ENCODE data around the gene DKKL1.
A peak's percentile ranks its signal among the peaks of the same experiment; 100 is the strongest.
"Not testable (repeated sequence)": the region's sequence is repeated elsewhere in the genome, so short reads cannot be mapped to it uniquely, and the experiment has no call there.

The DKKL1 gene

GRCh38 chr19:49362048-49362928, 1.4 kb upstream of the DKKL1 start, which contains the start of gene TEAD2:
Gene TEAD2, minus strand, starts transcription at chr19:49362416. Its CDS starts 2,341 bp downstream, at chr19:49360075.
- DNase-seq (ENCODE audit: low read depth): no peak

- DNase-seq (ENCODE audit: low read depth): no peak
These were observed 779 bp upstream of the DKKL1 start for GRCh38 chr19:49362929-49363267.

GRCh38 chr19:49364083-49364737, 533 bp downstream of the DKKL1 start:
- no peak for DNase-seq (ENCODE audit: low read depth)

GRCh38 chr19:49366110-49366509, 2.4 kb downstream of the DKKL1 start:
- DNase-seq (ENCODE audit: low read depth): no peak

GRCh38 chr19:49368711-49369358, 5.2 kb downstream of the DKKL1 start:
- no peak for DNase-seq (ENCODE audit: low read depth)

- DNase-seq (ENCODE audit: low read depth): no peak
These were observed 7.5 kb downstream of the DKKL1 start for GRCh38 chr19:49371184-49371583.

GRCh38 chr19:49373174-49373573, 9.5 kb downstream of the DKKL1 start:
- DNase-seq (ENCODE audit: low read depth): not testable (repeated sequence)

- DNase-seq (ENCODE audit: low read depth): no peak
These were observed 11.2 kb downstream of the DKKL1 start for GRCh38 chr19:49374665-49375434.

GRCh38 chr19:49378512-49378911, 14.8 kb downstream of the DKKL1 start:
- no peak for DNase-seq (ENCODE audit: low read depth)

GRCh38 chr19:49380391-49380790, 16.7 kb downstream of the DKKL1 start:
- no peak for DNase-seq (ENCODE audit: low read depth)

GRCh38 chr19:49382639-49383038, 19.0 kb downstream of the DKKL1 start:
- no peak for DNase-seq (ENCODE audit: low read depth)

GRCh38 chr19:49383599-49383998, 19.9 kb downstream of the DKKL1 start:
- DNase-seq (ENCODE audit: low read depth): no peak

GRCh38 chr19:49387936-49388372, 24.3 kb downstream of the DKKL1 start, which contains the start of gene KASH5:
Gene KASH5, plus strand, starts transcription at chr19:49388249. Its CDS starts 2,635 bp downstream, at chr19:49390884.
- peak; percentile 75 for DNase-seq (ENCODE audit: low read depth)

- DNase-seq (ENCODE audit: low read depth): no peak
These were observed 25.7 kb downstream of the DKKL1 start for GRCh38 chr19:49389406-49389805.

GRCh38 chr19:49390131-49390928, 26.7 kb downstream of the DKKL1 start:
- DNase-seq (ENCODE audit: low read depth): no peak

GRCh38 chr19:49390929-49391359, 27.3 kb downstream of the DKKL1 start:
- DNase-seq (ENCODE audit: low read depth): no peak

GRCh38 chr19:49391581-49392399, 28.1 kb downstream of the DKKL1 start:
- DNase-seq (ENCODE audit: low read depth): peak; percentile 63

GRCh38 chr19:49393881-49394280, 30.2 kb downstream of the DKKL1 start:
- no peak for DNase-seq (ENCODE audit: low read depth)

- no peak for DNase-seq (ENCODE audit: low read depth)
These were observed 32.1 kb downstream of the DKKL1 start for GRCh38 chr19:49395581-49396407.

All from activated T-helper 9 cell treated with anti-CD3 and anti-CD28 coated beads, Interleukin-2, amount 50 U/mL, for 16 hours (primary cell).